Right lobe of liver (tissue), 6 donors: ENCODE results near the gene LSM3. TPM values are rescaled to one million over a fixed set of nuclear protein-coding genes. Genes with fewer than 3 reads are reported as not detected.

Experiments used
- ATAC-seq, 4 donors: fragments of 200-7000 bp; cut with Tn5 transposase; one replicate each; pipeline ENCODE4 v1.9.1; 2020; ENCODE audit warnings: mild to moderate bottlenecking in 4 of 4, moderate library complexity in 4 of 4
- DNase-seq, 3 donors: peaks; one replicate each; pipeline ENCODE4 v3.0.0-alpha.2; 2020
- H3K27ac ChIP-seq, 3 donors: fragments of 200-600 bp; one replicate each; pipeline ENCODE4 v1.8.0; 2022
- H3K27me3 ChIP-seq, 2 donors: fragments of 200-600 bp; one replicate each; pipeline ENCODE4 v1.8.0; 2022
- H3K36me3 ChIP-seq, 4 donors: fragments of 200-600 bp; sonication (generic) in 1 of 4; one replicate each; pipeline versions ENCODE4 v1.5.1 to v1.8.0; 2017 to 2022; ENCODE audit warnings: control low read depth in 1 of 4
- H3K4me1 ChIP-seq, 4 donors: fragments of 200-600 bp; sonication (generic) in 1 of 4; one replicate each; pipeline versions ENCODE4 v1.5.1 to v1.8.0; 2017 to 2022; ENCODE audit warnings: control low read depth in 1 of 4
- H3K4me3 ChIP-seq, 3 donors: fragments of 200-600 bp; one replicate each; pipeline ENCODE4 v1.8.0; 2022
- H3K9me3 ChIP-seq, 4 donors: fragments of 200-600 bp; sonication (generic) in 1 of 4; one replicate each; pipeline versions ENCODE4 v1.5.1 to v1.8.0; 2017 to 2022; ENCODE audit warnings: control low read depth in 1 of 4
- CTCF ChIP-seq, 4 donors: fragments of 200-600 bp in 3 of 4; fragments of 450-650 bp in 1 of 4; IDR thresholded peaks; one replicate each; pipeline versions ENCODE4 v1.5.1 to v1.8.0; 2016 to 2022; ENCODE audit warnings: antibody characterized with exemption in 4 of 4, mild to moderate bottlenecking in 2 of 4
- POLR2A ChIP-seq: fragments of 450-650 bp; IDR thresholded peaks from one replicate; pipeline ENCODE4 v1.6.1; 2017; ENCODE audit warnings: antibody characterized with exemption, mild to moderate bottlenecking
- WGBS: methylation state at CpG from one replicate; pipeline ENCODE4 v1.1.6; 2018; ENCODE audit warnings: low coverage, low lambda C conversion rate; ENCODE audit not compliant: insufficient coverage; ENCODE audit errors: missing lambda C conversion rate; 5-methylcytosine and 5-hydroxymethylcytosine counted together
- intact Hi-C, 2 donors: fragments of 100-400 bp; cut with DNase I; formaldehyde crosslinking; loops; one replicate each; pipeline versions ENCODE4 v1.11.2 to v1.14.1; 2022
- total RNA-seq, 6 experiments: library from RNA; depleted of rRNA in 2 of 6; stranded (reverse); fragments of >200 nt in 2 of 6; fragmentation: NEBNext Ultra II Directional in 3 of 6; extraction: Animal tissue kit (Norgen Biotek cat#: 25700) in 3 of 6; gene quantifications; one replicate each; pipeline versions ENCODE4 v1.1.0 to v1.2.4, GENCODE V29; 2016 to 2023
- donor health status: DM: no; HTN: yes; CAD: no.
- donor health status: DM: no; HTN: no; CAD: no.
- donor health status: DM: no; HTN: no; CAD: no.
- donor health status: DM: no; HTN: yes; CAD: no.
- donor health status: DM: no; HTN: yes; CAD: no.

LSM3 gene
- total RNA-seq, 6 experiments from 2014 or later = 4.5 to 7.4 (median 6.1) TPM

- H3K9me3 ChIP-seq = no peaks in the 10 kb centered on the region
- no peaks in the 10 kb centered on the region for H3K27me3 ChIP-seq
- no peak for DNase-seq
- peaks cover 0 to 33% (median 18%) of the 10 kb centered on the region in 4 donors for H3K36me3 ChIP-seq
- no peak for ATAC-seq
- H3K4me1 ChIP-seq = peaks cover 0 to 21% (median 7%) of the 10 kb centered on the region in 4 donors
- intact Hi-C loops = loop anchor here in 1 of 2 donors (10.0 kb wide), 1 partner anchor 280 kb away; no protein-coding TSS in a partner anchor
- WGBS = 59% methylated on average over 2 of the region's 2 CpGs
- no peak for TF ChIP-seq POLR2A
- no peak overlapping the region for H3K4me3 ChIP-seq
- H3K27ac ChIP-seq = no peak overlapping the region
These were observed 4.1 kb upstream of the LSM3 start for GRCh38 chr3:14174483-14174882.

- ATAC-seq = no peak
- Histone ChIP-seq H3K27me3 (no peaks in the 10 kb centered on the region), H3K4me3 (no peak overlapping the region), H3K27ac (no peak overlapping the region), H3K9me3 (no peaks in the 10 kb centered on the region), H3K36me3 (peaks cover 0 to 22% (median 11%) of the 10 kb centered on the region in 4 donors), H3K4me1 (peaks cover 0 to 26% (median 7%) of the 10 kb centered on the region in 4 donors)
- no peak for TF ChIP-seq POLR2A
- no peak for TF ChIP-seq CTCF (IDR thresholded peaks at IDR 0.05)
- DNase-seq = no peak
- 54% methylated on average over 2 of the region's 3 CpGs for WGBS
- intact Hi-C loops = loop anchor here in 1 of 2 donors (10.0 kb wide), 1 partner anchor 281 kb away; no protein-coding TSS in a partner anchor
These were observed 3.1 kb upstream of the LSM3 start for GRCh38 chr3:14175383-14176037.

GRCh38 chr3:14177580-14178246 lies 904 bp upstream of the LSM3 start:
- ATAC-seq (peak; percentile 11 to 40 (median 34)), DNase-seq (no peak)
- whole genome bisulfite sequencing = 3% methylated on average over 5 of the region's 10 CpGs
- peak overlapping the region; percentile 86 to 93 (median 88) for H3K27ac ChIP-seq
- intact Hi-C loops = loop anchor here in 1 of 2 donors (10.0 kb wide), 1 partner anchor 283 kb away; no protein-coding TSS in a partner anchor
- no peaks in the 10 kb centered on the region for H3K27me3 ChIP-seq
- TF ChIP-seq CTCF (IDR thresholded peaks at IDR 0.05) (no peak), POLR2A (no peak)
- H3K9me3 ChIP-seq = no peaks in the 10 kb centered on the region
- peaks cover 0 to 30% (median 7%) of the 10 kb centered on the region in 4 donors for H3K4me1 ChIP-seq
- peak overlapping the region; percentile 74 to 89 (median 84) for H3K4me3 ChIP-seq
- H3K36me3 ChIP-seq = peaks cover 0 to 12% (median 5%) of the 10 kb centered on the region in 4 donors

- H3K4me1 ChIP-seq = peaks cover 0 to 38% (median 7%) of the 10 kb centered on the region in 4 donors
- 2% methylated on average over 3 of the region's 3 CpGs for WGBS
- ATAC-seq = no peak
- peak overlapping the region; percentile 74 to 89 (median 84) for H3K4me3 ChIP-seq
- TF ChIP-seq CTCF (IDR thresholded peaks at IDR 0.05) (no peak), POLR2A (no peak)
- no peaks in the 10 kb centered on the region for H3K27me3 ChIP-seq
- no peak for DNase-seq
- H3K36me3 ChIP-seq = peaks cover 0 to 17% (median 6%) of the 10 kb centered on the region in 4 donors
- intact Hi-C loops = loop anchor here in 1 of 2 donors (10.0 kb wide), 1 partner anchor 284 kb away; no protein-coding TSS in a partner anchor
- H3K9me3 ChIP-seq = no peaks in the 10 kb centered on the region
- H3K27ac ChIP-seq = peak overlapping the region; percentile 25 to 93 (median 55)
These were observed 473 bp downstream of the LSM3 start for GRCh38 chr3:14179114-14179465.

- intact Hi-C loops = loop anchor here in 1 of 2 donors (10.0 kb wide), 1 partner anchor 285 kb away; no protein-coding TSS in a partner anchor
- 87% methylated on average over 1 of the region's 1 CpG for WGBS
- no peak for ATAC-seq
- no peak for DNase-seq
- H3K9me3 ChIP-seq = no peaks in the 10 kb centered on the region
- H3K36me3 ChIP-seq = peaks cover 0 to 21% (median 7%) of the 10 kb centered on the region in 4 donors
- peaks cover 0 to 38% (median 7%) of the 10 kb centered on the region in 4 donors for H3K4me1 ChIP-seq
- no peaks in the 10 kb centered on the region for H3K27me3 ChIP-seq
- no peak for TF ChIP-seq POLR2A
- TF ChIP-seq CTCF (IDR thresholded peaks at IDR 0.05) = no peak
- no peak overlapping the region for H3K27ac ChIP-seq
- no peak overlapping the region for H3K4me3 ChIP-seq
These were observed 1.2 kb downstream of the LSM3 start for GRCh38 chr3:14179795-14180194.
